HepG2 (cell line): ENCODE results near the gene RBM19. TPM values are rescaled to one million over a fixed set of nuclear protein-coding genes. Genes with fewer than 3 reads are reported as not detected.

ENCODE experiments used
- HOXA3 ChIP-seq: sonication (generic); formaldehyde crosslinking; IDR thresholded peaks from 2 replicates; pipeline ENCODE4 v1.5.0; 2020; ENCODE audit warnings: missing genetic modification reagents
- NFE2 ChIP-seq: sonication (generic); formaldehyde crosslinking; IDR thresholded peaks from 2 replicates; pipeline ENCODE4 v1.4.0; 2020; ENCODE audit warnings: missing genetic modification reagents
- SRSF4 ChIP-seq: fragments of 200-400 bp; formaldehyde crosslinking; IDR thresholded peaks from one replicate; pipeline ENCODE4 v1.6.1; 2018; ENCODE audit warnings: mild to moderate bottlenecking, low read depth, low read length, moderate library complexity; ENCODE audit not compliant: poor library complexity, severe bottlenecking
- STAT6 ChIP-seq: sonication (generic); formaldehyde crosslinking; IDR thresholded peaks from 2 replicates; pipeline ENCODE4 v1.4.0; 2020; ENCODE audit warnings: missing genetic modification reagents, mild to moderate bottlenecking, borderline replicate concordance
- TP53 ChIP-seq: sonication (generic); formaldehyde crosslinking; conservative IDR thresholded peaks from 2 replicates; pipeline ENCODE4 v1.4.0; 2020; ENCODE audit warnings: missing genetic modification reagents
- ZNF770 ChIP-seq: sonication (generic); formaldehyde crosslinking; IDR thresholded peaks from 2 replicates; pipeline ENCODE4 v1.5.0; 2020; ENCODE audit warnings: mild to moderate bottlenecking, missing genetic modification reagents
- ZSCAN5A ChIP-seq: sonication (generic); formaldehyde crosslinking; IDR thresholded peaks from 2 replicates; pipeline ENCODE4 v1.8.0; 2022; ENCODE audit warnings: mild to moderate bottlenecking, missing genetic modification reagents, borderline replicate concordance
- polyA plus RNA-seq, 8 experiments: library from polyadenylated mRNA; depleted of rRNA in 3 of 8; stranded (reverse) in 7 of 8; unstranded in 1 of 8; fragments of >200 nt; fragmentation: Illumina TruSeq in 4 of 8; extraction: Trizol in 4 of 8; gene quantifications; 2 replicates each; pipeline versions ENCODE4 v1.2.1 to v1.2.3, GENCODE V29; 2011 to 2016; ENCODE audit warnings: low read depth in 4 of 8, missing spikeins in 1 of 8, mixed read lengths in 1 of 8; ENCODE audit not compliant: insufficient read depth in 1 of 8
- total RNA-seq, 5 experiments: library from RNA; depleted of rRNA; stranded (reverse); fragments of >200 nt; fragmentation: Illumina TruSeq; extraction: Trizol; gene quantifications; 2 replicates each; pipeline ENCODE4 v1.2.3, GENCODE V29; 2016; ENCODE audit warnings: low read depth in 1 of 5

RBM19 gene
- total and polyA plus RNA-seq, 2 of the 13 experiments (the other 11 are each of a cell fraction or from before 2014, with no cell fraction given) = 19.3 to 32.2 TPM

- TF ChIP-seq ZNF770 (CRISPR knock-in tag) (no peak), STAT6 (CRISPR knock-in tag) (no peak), NFE2 (no peak), HOXA3 (CRISPR knock-in tag) (no peak), TP53 (CRISPR knock-in tag) (no peak), SRSF4 (no peak), ZSCAN5A (no peak)
Measured at GRCh38 chr12:113820309-113820708, 145.8 kb downstream of the RBM19 start (continued).
